H7 (cell line): ENCODE measurements around the gene ADAMTSL4. TPM values are rescaled to one million over a fixed set of nuclear protein-coding genes. Genes with fewer than 3 reads are reported as not detected.

Experiments used
- DNase-seq: peaks from one replicate; pipeline ENCODE4 v3.0.0; 2012
- H3K27me3 ChIP-seq: 2 replicates; pipeline ENCODE4 v1.6.0; 2011; ENCODE audit warnings: mild to moderate bottlenecking, low read length; ENCODE audit not compliant: control insufficient read depth, insufficient read depth
- H3K36me3 ChIP-seq: replicated peaks from 2 replicates; pipeline ENCODE4 v1.5.1; 2011; ENCODE audit warnings: low read length; ENCODE audit not compliant: control insufficient read depth, insufficient read depth
- H3K4me3 ChIP-seq: 2 replicates; pipeline ENCODE4 v1.5.1; 2011; ENCODE audit warnings: low read depth, mild to moderate bottlenecking, control low read depth, low read length, moderate library complexity; ENCODE audit not compliant: insufficient read depth
- total RNA-seq: library from RNA; depleted of rRNA; stranded (reverse); fragments of >200 nt; shearing (Covaris generic); gene quantifications from 2 replicates; pipeline ENCODE4 v1.2.3, GENCODE V29; 2014; rRNA removed

The ADAMTSL4 gene
- total RNA-seq = 4.2 and 8.1 TPM in 2 replicates

DNA sequence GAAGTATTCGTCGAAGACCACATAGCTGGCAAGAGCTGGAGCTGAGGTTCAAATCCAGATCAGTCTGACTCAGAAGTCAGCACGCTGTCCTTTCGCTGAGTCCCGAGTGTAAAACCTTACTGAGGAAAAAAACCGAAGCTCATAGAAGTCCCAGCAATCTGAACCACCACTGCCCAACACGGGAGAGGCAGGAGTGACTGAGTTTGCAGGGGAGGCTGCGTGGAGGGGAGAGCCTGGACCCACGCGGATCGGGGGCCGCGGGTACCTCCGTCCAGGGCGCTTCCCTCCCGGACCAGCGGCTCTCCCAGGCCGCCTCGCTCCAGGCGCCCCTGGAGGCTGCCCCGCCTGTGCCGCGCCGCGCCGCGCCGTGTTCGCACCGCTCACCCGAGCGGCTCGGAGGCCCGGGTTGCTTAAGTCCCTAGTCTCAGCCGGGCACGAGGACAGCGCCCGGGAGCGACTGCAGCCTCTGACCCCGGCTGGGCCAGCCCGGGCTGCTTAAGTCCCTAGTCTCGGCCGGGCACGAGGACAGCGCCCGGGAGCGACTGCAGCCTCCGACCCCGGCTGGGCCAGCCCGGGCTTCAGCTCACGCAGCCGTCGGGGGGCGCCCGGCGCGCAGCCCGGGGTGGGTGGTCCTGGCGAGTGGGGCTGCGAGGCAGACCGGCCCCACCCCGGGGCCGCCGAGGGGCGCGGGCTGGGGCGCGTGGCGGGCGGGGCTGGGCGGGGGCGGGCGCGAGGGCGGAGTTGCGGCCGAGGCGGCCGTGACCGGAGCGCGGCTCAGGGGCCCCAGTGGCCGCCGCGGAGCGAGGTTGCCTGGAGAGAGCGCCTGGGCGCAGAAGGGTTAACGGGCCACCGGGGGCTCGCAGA, at the start of gene ADAMTSL4:
ADAMTSL4 (plus strand) TSS at position 777 of the 864 bp plus-strand sequence. CDS start 2,881 bp downstream, outside the sequence.
- Histone ChIP-seq H3K27me3 (peaks cover 17% of the 10 kb centered on the region), H3K4me3 (peak within 1 kb of the TSS; percentile 62), H3K36me3 (no peaks in the 10 kb centered on the region)
- DNase-seq = peak; percentile 92

DNA sequence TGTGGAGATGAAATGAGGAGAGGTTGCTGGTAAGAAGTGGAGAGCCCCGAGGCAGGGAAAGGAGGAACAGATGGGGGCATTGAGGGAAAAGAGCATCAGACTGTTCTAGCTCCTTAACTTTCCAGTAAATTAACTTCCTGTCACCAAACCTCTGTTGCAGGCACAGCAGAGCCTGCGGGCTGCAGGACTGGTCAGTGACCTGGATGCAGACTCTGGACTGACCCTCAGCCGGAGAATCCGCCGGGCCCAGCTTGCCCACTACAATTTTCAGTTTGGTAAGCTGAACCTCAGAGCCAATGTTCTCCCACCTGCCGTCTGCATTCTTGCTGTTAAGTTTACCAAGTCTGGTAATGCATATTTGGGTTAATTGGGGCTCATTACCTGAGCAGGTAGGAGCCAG, 43.8 kb upstream of the ADAMTSL4 start:
- Histone ChIP-seq H3K36me3 (peaks cover 19% of the 10 kb centered on the region), H3K4me3 (no peak overlapping the region), H3K27me3 (no peaks in the 10 kb centered on the region; the same call in 1 of the 2 replicates)
- DNase-seq = no peak

DNA sequence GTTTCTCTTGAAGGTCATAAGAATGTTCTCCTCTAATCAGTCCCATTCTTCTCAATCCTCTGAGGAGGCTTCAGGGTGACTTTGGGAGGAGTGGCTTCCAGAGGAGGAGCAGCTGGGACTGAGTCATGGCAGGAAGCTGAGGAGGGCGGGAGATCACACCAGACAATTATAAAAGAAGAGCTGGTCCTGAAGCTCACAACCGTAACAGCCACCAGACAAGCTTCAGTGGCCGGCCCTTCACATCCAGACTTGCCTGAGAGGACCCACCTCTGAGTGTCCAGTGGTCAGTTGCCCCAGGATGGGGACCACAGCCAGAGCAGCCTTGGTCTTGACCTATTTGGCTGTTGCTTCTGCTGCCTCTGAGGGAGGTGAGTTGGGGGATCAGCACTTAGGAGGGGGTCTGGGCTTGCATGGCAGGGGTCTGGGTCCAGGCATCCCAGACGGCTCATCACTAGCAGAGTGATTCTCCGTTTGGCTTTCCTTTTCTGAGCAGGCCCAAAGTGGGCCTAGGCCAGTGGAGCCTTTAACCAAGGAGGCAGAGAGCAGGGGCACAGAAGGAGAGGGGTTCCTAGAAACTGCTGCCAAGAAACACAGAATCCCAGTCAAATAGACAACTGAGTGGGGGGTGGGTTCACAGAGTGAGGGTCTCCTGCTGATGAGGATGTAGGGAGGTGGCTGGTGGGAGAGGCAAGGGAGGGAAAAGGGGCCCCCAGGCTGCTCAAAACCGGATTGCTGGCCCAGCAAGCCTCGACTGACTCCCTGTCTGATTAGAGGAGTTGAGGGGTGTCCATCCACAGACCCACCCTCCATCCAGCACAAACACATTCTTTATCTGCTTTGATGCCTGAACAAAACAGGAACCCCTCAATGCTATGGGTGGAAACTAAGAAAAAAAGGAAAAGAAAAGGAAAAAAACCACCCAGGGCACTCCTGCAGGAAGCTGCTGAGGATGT, 41.0 kb upstream of the ADAMTSL4 start, which contains the start of gene ECM1:
ECM1 (plus strand) TSS at position 198 of the 953 bp plus-strand sequence; CDS start at position 299, 101 bp downstream.
- H3K4me3 ChIP-seq = no peak within 1 kb of the TSS
- peaks cover 17% of the 10 kb centered on the region for H3K36me3 ChIP-seq
- no peaks in the 10 kb centered on the region; the same call in 1 of the 2 replicates for H3K27me3 ChIP-seq
- no peak for DNase-seq

DNA sequence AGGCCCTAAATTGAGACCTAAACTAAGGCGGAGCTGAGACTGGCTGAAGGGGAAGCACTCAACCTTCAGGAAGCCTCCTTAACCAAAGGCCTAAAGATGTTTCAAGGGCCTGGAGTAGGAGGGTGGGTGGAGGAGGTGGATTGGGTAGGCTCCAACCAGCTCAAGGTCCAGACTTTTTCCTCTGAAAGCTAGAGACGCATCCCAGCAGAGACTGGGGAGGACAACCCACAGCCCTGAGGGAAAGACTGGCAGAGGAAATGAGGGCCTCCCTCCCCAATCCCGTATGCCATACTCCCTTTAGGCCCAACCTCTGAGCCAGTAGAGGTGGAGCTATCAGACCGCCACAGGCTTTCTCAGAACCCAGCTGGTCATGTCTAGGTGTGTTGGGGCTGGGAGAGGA, 40.2 kb upstream of the ADAMTSL4 start:
- H3K4me3 ChIP-seq = no peak overlapping the region
- no peaks in the 10 kb centered on the region; the same call in 1 of the 2 replicates for H3K27me3 ChIP-seq
- H3K36me3 ChIP-seq = peaks cover 17% of the 10 kb centered on the region
- no peak for DNase-seq

DNA sequence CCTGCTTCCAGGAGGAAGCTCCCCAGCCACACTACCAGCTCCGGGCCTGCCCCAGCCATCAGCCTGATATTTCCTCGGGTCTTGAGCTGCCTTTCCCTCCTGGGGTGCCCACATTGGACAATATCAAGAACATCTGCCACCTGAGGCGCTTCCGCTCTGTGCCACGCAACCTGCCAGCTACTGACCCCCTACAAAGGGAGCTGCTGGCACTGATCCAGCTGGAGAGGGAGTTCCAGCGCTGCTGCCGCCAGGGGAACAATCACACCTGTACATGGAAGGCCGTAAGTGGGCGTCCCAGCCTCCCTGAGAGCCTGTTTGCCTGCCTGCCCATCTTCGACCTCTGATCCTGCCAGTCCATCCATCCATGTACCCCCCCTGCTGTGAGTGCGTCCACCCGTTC, 37.7 kb upstream of the ADAMTSL4 start:
- H3K36me3 ChIP-seq = peaks cover 3% of the 10 kb centered on the region
- DNase-seq = no peak
- no peak overlapping the region for H3K4me3 ChIP-seq
- H3K27me3 ChIP-seq = no peaks in the 10 kb centered on the region; the same call in 1 of the 2 replicates

DNA sequence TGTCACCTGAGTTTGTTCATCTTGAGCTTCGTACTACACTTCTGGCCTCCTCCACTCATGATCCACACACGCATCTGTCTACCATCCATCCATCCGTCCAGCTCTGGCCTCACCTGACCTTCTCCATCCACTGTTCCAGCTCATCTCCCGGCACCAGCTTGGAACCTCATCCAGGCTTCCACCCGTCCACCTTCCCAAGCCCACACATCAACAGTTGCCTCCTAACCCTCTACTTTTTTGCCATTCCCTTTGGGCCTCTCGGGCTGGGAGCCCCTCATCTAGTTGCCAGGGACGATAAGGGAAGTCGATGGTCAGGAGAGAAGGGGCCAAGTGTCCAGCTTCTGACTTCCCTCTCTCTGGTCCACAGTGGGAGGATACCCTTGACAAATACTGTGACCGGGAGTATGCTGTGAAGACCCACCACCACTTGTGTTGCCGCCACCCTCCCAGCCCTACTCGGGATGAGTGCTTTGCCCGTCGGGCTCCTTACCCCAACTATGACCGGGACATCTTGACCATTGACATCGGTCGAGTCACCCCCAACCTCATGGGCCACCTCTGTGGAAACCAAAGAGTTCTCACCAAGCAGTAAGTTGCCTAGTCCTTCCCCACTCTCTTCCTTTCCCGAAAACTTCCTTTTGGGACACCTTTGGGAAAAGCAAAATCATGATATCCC, 37.1 kb upstream of the ADAMTSL4 start:
- Histone ChIP-seq H3K27me3 (no peaks in the 10 kb centered on the region; the same call in 1 of the 2 replicates), H3K36me3 (no peaks in the 10 kb centered on the region; the same call in 1 of the 2 replicates), H3K4me3 (no peak overlapping the region)
- DNase-seq = no peak

DNA sequence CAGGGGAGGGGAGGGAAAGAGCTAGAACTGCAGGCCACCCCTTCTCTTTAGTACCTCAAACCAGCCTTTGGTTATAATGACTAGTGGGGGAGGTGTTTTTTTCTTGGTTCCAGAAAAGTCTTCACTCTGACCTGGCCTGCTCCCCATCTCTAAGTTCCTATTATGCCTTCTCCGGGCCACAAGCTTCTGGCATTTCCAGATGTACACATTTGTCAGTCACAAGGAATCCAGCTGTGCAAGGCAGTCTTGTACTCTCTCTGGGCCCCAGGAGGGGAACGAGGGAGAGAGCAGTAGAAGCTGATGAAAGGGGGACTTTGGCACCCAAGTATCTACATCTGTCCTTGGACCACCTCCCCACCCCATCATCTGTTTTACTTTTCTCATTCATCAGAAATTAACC, 36.4 kb upstream of the ADAMTSL4 start:
- H3K4me3 ChIP-seq = no peak overlapping the region
- H3K36me3 ChIP-seq = no peaks in the 10 kb centered on the region
- H3K27me3 ChIP-seq = no peaks in the 10 kb centered on the region; the same call in 1 of the 2 replicates
- no peak for DNase-seq

DNA sequence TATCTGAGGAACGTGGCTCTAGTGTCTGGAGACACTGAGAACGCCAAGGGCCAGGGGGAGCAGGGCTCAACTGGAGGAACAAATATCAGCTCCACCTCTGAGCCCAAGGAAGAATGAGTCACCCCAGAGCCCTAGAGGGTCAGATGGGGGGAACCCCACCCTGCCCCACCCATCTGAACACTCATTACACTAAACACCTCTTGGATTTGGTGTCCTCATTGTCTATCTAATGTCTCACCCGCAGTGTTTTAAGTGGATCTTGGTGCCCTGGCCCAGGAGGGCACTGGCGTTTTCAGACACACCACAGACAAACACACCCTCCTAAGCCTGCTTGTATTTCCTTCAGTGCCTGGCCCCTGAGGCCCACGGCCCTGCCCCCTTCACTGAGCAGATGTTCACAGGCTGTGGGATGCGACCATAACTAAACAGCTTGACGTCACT, 35.8 kb upstream of the ADAMTSL4 start:
- H3K36me3 ChIP-seq = no peaks in the 10 kb centered on the region
- no peak overlapping the region for H3K4me3 ChIP-seq
- DNase-seq = no peak
- no peaks in the 10 kb centered on the region; the same call in 1 of the 2 replicates for H3K27me3 ChIP-seq

DNA sequence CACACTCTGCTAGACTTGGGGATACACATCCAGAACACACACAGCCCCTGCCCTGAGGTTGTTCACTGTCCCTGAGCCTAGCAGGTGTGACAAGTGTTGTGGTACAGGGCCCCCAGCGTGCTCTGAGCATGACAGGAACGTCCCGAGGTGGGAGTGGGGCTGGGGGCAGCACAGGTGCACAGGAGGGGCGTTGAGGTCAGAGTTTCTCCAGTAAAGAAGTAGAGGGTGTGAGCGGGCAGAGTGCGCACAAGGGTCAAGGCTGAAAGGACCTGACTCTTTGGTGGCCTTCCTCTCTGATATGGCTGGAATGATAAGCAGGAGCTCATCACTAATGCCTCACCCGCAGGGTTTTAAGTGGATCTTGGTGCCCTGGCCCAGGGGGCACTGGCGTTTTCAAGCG, 34.9 kb upstream of the ADAMTSL4 start:
- DNase-seq = no peak
- Histone ChIP-seq H3K27me3 (no peaks in the 10 kb centered on the region; the same call in 1 of the 2 replicates), H3K36me3 (no peaks in the 10 kb centered on the region), H3K4me3 (no peak overlapping the region)

DNA sequence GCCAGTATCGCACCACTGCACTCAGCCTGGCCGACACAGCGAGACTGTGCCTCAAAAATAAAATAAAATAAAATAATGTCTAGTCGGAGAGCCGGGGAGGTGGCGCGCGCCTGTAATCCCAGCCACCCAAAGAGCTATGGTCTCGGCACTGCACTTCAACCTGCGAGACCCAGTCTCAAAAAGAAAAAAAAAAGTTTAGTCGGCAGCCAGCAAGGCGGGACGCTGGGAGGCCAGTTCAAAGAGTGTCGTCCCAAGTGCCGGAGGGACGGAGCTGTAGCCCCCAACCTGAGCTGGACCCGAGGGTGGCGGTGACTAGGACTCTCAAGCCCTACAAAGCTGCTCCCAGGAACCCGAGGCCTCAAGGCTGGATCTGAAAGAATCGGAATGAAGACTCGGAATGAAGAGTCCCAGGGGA, 34.3 kb upstream of the ADAMTSL4 start:
- Histone ChIP-seq H3K36me3 (no peaks in the 10 kb centered on the region), H3K4me3 (peak overlapping the region; percentile 78), H3K27me3 (no peaks in the 10 kb centered on the region)
- no peak for DNase-seq

DNA sequence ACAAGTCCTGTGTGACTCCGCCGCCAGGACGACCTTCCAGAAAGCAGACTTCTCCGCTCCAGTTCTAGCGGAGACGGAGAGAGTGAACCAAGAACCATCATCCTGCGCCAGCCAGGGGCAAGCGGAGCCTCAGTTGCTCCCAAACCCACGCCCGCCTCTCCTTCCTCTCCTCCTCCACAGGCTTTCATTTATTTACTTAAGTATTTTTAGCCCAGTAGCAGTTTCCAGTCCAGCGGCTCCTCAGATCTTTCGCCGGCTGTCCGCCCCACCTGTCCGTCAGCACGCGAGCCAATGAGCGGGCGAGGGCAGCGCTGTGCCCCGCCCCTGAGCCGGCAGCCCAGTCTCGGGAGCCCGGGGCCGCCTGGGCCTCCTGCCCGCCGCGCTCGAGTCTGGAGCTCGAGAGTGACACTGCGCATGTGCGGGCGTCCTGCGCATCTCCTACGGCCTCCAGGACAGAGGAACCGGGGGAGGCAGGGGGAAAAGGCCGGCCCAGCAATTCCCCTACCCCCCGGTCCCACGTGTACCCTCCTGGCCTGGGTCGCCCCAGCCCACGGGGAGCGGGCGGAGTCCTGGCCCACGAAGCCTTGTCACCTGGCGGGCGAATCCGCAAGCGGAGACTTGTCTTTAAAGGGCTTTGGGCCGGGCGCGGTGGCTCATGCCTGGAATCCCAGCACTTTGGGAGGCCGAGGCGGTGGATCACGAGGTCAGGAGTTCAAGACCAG, 33.7 kb upstream of the ADAMTSL4 start, which contains the start of gene FALEC:
FALEC (plus strand) TSS at position 425 of the 722 bp plus-strand sequence.
- Histone ChIP-seq H3K36me3 (no peaks in the 10 kb centered on the region), H3K4me3 (peak within 1 kb of the TSS; percentile 78), H3K27me3 (no peaks in the 10 kb centered on the region)
- DNase-seq = peak; percentile 100

DNA sequence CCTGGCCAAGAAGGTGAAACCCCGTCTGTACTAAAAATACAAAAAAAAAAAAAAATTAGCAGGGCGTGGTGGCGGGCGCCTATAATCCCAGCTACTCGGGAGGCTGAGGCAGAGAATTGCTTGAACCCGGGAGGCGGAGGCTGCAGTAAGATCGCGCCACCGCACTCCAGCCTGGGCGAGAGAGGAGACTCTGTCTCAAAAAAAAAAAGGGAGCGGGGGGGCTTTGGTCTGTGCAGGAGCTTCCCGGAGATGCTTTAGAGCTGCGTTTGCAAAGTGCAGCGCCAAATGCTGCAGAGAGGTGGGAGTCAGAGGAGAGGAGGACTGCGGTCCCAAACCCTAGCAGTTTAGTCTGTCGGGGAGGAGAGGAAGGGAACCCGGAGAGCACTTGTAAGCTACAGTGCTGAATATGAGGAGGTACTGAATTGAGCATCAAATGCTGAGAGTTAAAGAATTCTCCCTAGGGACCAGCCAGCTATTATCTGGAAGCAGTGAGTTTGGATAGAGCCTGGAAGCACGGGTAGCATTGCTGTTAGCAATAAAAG, 33.1 kb upstream of the ADAMTSL4 start:
- H3K27me3 ChIP-seq = no peaks in the 10 kb centered on the region
- DNase-seq = peak; percentile 69
- H3K4me3 ChIP-seq = peak overlapping the region; percentile 78

DNA sequence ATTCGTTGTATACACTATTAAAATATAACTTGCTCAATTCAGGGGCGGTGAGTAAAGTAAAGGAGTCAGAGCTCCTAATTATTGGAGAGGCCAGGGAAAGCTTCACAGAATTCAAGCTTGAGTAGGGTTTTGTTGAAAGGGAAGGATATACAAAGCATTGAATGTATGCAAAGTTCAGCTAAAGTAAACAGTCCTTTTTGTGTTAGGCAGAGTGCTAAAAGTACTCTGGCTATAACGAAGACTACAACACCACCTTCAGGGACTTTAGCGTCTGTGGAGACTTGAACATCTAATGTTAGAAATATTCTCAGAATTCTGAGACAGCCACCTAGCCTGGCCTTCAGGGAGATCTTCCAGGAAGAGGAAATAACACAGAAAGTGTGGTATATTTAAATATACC, 32.6 kb upstream of the ADAMTSL4 start:
- no peaks in the 10 kb centered on the region for H3K36me3 ChIP-seq
- DNase-seq = no peak

More for the DNA sequence above, 33.1 kb upstream of the ADAMTSL4 start:
- H3K36me3 ChIP-seq = no peaks in the 10 kb centered on the region

More for the DNA sequence above, 32.6 kb upstream of the ADAMTSL4 start:
- Histone ChIP-seq H3K4me3 (peak overlapping the region; percentile 78), H3K27me3 (no peaks in the 10 kb centered on the region)
